GM19452 (cell line): ENCODE measurements around the gene SPATS2.

Experiments used
- ATAC-seq: cut with Tn5 transposase; IDR thresholded peaks from one replicate; pipeline ENCODE4 v1.9.1; 2021; ENCODE audit not compliant: unreplicated experiment

Gene SPATS2

DNA sequence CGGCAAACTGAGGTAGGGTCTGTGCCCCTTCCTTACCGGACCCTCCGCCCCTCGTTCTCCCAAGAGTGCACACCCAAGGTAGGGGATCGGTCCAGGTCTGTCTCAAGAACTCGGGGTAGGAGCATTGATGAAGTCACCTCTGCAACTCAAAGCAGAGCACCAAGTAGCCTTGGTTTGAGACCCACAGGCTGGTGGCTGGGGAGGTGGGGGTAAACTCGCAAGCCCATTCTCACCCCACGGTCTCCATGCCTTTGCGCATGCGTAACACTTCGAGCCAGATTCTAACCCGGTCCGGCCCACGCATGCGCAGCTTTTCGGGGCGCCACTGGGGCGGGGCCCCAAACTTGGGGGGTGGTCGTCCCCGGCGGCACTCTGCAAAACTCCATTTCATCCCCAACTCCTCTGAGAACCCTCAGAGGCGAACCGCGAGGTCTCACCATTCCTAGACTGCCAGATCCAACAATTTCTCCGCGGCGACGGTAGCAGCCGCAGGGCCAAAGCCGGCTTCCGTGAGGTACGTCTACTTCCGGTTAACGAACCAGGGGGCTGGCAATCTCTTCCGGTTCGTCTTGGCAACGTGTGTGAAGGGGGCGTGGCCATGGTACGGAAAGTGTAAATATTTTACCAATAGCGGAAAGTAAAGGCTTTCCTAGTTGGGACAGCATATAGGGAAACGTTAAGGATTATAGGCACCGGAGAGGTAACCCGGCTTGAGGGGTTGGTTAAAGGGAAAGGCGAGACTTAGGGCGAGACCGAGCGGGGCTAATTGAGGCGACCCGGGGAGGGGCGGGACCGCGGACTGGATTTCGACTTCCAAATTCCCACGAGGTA lies 200.6 kb downstream of the SPATS2 start, which contains the start of gene MCRS1:
TSS of gene MCRS1 (minus strand) at position 532 of the 831 bp plus-strand sequence. CDS start 1,411 bp downstream, outside the sequence.
- peak; percentile 88 for ATAC-seq

DNA sequence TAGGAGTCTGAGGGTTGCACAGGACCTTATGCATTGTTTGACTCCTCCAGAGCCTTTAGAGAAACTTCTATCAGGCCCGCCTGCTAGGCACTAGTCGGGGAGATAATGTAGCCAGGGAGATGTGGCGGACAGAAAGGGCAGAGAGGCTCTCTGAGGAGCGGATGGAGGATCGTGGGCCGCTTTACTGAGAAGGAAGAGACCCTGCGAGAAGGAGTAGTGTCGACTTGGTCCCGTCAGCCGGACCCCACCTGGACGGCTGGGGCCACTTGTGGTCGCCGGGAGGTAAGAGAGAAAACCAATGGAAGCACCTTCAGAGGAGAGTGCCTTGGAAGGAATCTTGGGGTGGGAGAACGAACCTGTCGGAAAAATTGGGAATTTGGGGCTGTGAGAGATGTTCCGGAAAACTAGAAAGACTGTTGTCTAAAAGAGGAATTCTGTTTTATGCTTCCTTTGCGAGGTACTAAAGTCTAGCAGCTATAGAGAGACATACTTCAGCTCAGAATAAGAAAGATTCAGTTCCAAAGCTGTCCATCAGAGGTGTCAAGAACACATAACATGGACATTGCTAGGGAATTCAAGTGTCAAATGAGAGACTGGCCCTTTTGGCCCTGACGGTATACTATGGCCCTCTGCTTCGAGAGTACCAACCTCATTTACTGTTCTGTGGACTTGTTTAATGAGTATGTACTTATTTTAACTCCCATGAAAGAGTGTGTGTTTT lies 201.3 kb downstream of the SPATS2 start:
- peak; percentile 25 for ATAC-seq
